Measurements from ENCODE around the gene F2RL1.
"Not testable (repeated sequence)": the region's sequence is repeated elsewhere in the genome, so short reads cannot be mapped to it uniquely, and the experiment has no call there.

The F2RL1 gene

GRCh38 chr5:76850543-76851145, 31.8 kb downstream of the F2RL1 start:
- DNase-seq (ENCODE audit: low spot score): no peak

- no peak for DNase-seq (ENCODE audit: low spot score)
Measured at GRCh38 chr5:76851728-76852369, 33.0 kb downstream of the F2RL1 start.

GRCh38 chr5:76852772-76853171, 33.9 kb downstream of the F2RL1 start:
- no peak for DNase-seq (ENCODE audit: low spot score)

- DNase-seq (ENCODE audit: low spot score): not testable (repeated sequence)
Measured at GRCh38 chr5:76853741-76854140, 34.9 kb downstream of the F2RL1 start.

GRCh38 chr5:76854644-76855043, 35.8 kb downstream of the F2RL1 start:
- DNase-seq (ENCODE audit: low spot score): no peak

- DNase-seq (ENCODE audit: low spot score): peak; percentile 72
Measured at GRCh38 chr5:76855501-76855900, 36.7 kb downstream of the F2RL1 start.

GRCh38 chr5:76855961-76856360, 37.1 kb downstream of the F2RL1 start:
- DNase-seq (ENCODE audit: low spot score): no peak

- peak; percentile 43 for DNase-seq (ENCODE audit: low spot score)
Measured at GRCh38 chr5:76856800-76857199, 38.0 kb downstream of the F2RL1 start.

- no peak for DNase-seq (ENCODE audit: low spot score)
Measured at GRCh38 chr5:76859591-76860247, 40.9 kb downstream of the F2RL1 start.

- DNase-seq (ENCODE audit: low spot score): no peak
Measured at GRCh38 chr5:76861612-76862011, 42.8 kb downstream of the F2RL1 start.

- DNase-seq (ENCODE audit: low spot score): peak; percentile 32
Measured at GRCh38 chr5:76863001-76863400, 44.2 kb downstream of the F2RL1 start.

GRCh38 chr5:76866503-76866902, 47.7 kb downstream of the F2RL1 start:
- DNase-seq (ENCODE audit: low spot score): no peak

GRCh38 chr5:76867038-76867437, 48.2 kb downstream of the F2RL1 start:
- no peak for DNase-seq (ENCODE audit: low spot score)

GRCh38 chr5:76867827-76868693, 49.2 kb downstream of the F2RL1 start:
- peak; percentile 80 for DNase-seq (ENCODE audit: low spot score)

GRCh38 chr5:76870046-76870445, 51.2 kb downstream of the F2RL1 start:
- DNase-seq (ENCODE audit: low spot score): no peak

- no peak for DNase-seq (ENCODE audit: low spot score)
Measured at GRCh38 chr5:76874088-76874581, 55.3 kb downstream of the F2RL1 start.
